ENCODE data around the gene INHA. TPM values are rescaled to one million over a fixed set of nuclear protein-coding genes. Genes with fewer than 3 reads are reported as not detected.

INHA gene
- total RNA-seq, 1 experiment from 2014 or later, result 0.31 TPM

DNA sequence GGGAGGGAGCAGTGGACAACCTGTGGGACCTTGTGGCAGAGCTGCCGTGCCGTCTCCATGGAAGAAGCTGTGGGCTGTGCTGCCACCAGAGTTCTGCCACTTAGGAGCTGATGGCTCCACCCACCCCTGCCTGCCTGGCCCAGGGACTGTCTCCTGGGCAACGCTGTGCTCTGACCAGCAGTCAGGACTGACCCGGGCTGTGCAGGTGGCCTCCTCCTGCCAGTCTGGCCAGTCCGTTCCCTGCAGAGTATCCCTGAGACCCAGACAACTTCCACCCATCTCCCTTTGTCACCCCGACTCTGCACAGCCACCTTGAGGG is 45.1 kb upstream of the INHA start:
- no peak overlapping the region for H3K23ac ChIP-seq (ENCODE audit: insufficient read length, low read depth, low read length)
- H3K79me1 ChIP-seq (ENCODE audit: insufficient read depth, low read depth, low read length, poor library complexity, severe bottlenecking), result no peaks in the 10 kb centered on the region
- Mint-ChIP-seq H3K4me1 (peaks cover 42 to 52% of the 10 kb centered on the region in 2 experiments), H3K27me3 (ENCODE audit: low read depth) (peaks cover 67% of the 10 kb centered on the region), H3K27ac (no peak overlapping the region), H3K9me3 (no peaks in the 10 kb centered on the region; a peak in 1 of 5 replicates), H3K4me3 (no peak overlapping the region), H3K36me3 (ENCODE audit: insufficient read depth in 1 of 3, low read depth in 3 of 3) (no peaks in the 10 kb centered on the region)
- H3K4me1 ChIP-seq (ENCODE audit: insufficient read depth, low read length), result peaks cover 3% of the 10 kb centered on the region; the same call in 1 of the 2 replicates
- H3T11ph ChIP-seq (ENCODE audit: low read length), result no peak overlapping the region
- H3K56ac ChIP-seq (ENCODE audit: insufficient read length, low read depth, low read length), result no peak overlapping the region
- no peak overlapping the region for H2AK5ac ChIP-seq (ENCODE audit: insufficient read length, low read length)
- DNase-seq, result no peak
- H3K27ac ChIP-seq (ENCODE audit: insufficient read length, low read depth, low read length), result no peak overlapping the region
- no peak overlapping the region for H4K8ac ChIP-seq (replicated peaks; ENCODE audit: insufficient read length, low read depth, low read length)
- no peak overlapping the region for H2BK120ac ChIP-seq (ENCODE audit: low read depth, low read length, poor library complexity, severe bottlenecking)
- H3K27me3 ChIP-seq (ENCODE audit: insufficient read depth, low read length), result no peaks in the 10 kb centered on the region; the same call in 1 of the 2 replicates
- no CpG with 5 or more reads among the region's 6 CpGs for WGBS (ENCODE audit: extremely low coverage, insufficient read length, low lambda C conversion rate)
- no peak overlapping the region for H3K14ac ChIP-seq (ENCODE audit: insufficient read depth, low read length)
- H2BK15ac ChIP-seq (ENCODE audit: low read depth, low read length), result no peak overlapping the region
- H2BK20ac ChIP-seq (ENCODE audit: low read depth, low read length, poor library complexity, severe bottlenecking), result no peak overlapping the region
- no peaks in the 10 kb centered on the region for H4K20me1 ChIP-seq (ENCODE audit: control insufficient read depth, insufficient read depth, insufficient read length)
- H3K4me2 ChIP-seq (ENCODE audit: insufficient read depth, insufficient read length, low read length), result no peak overlapping the region
- peaks cover 7% of the 10 kb centered on the region for H3K23me2 ChIP-seq (ENCODE audit: insufficient read length, low read depth, low read length, poor library complexity, severe bottlenecking)
- no peak overlapping the region for H2AFZ ChIP-seq (ENCODE audit: low read length)
- no peak overlapping the region for H4K91ac ChIP-seq (ENCODE audit: insufficient read length, low read depth, low read length)
- no peak overlapping the region for H3K9ac ChIP-seq (ENCODE audit: extremely low read depth, insufficient read length, low read length)
- H2BK12ac ChIP-seq (ENCODE audit: insufficient read length, low read depth, low read length), result no peak overlapping the region
- no peak overlapping the region for H3K4ac ChIP-seq (ENCODE audit: low read depth, low read length)
- TF ChIP-seq, protein P1, sequence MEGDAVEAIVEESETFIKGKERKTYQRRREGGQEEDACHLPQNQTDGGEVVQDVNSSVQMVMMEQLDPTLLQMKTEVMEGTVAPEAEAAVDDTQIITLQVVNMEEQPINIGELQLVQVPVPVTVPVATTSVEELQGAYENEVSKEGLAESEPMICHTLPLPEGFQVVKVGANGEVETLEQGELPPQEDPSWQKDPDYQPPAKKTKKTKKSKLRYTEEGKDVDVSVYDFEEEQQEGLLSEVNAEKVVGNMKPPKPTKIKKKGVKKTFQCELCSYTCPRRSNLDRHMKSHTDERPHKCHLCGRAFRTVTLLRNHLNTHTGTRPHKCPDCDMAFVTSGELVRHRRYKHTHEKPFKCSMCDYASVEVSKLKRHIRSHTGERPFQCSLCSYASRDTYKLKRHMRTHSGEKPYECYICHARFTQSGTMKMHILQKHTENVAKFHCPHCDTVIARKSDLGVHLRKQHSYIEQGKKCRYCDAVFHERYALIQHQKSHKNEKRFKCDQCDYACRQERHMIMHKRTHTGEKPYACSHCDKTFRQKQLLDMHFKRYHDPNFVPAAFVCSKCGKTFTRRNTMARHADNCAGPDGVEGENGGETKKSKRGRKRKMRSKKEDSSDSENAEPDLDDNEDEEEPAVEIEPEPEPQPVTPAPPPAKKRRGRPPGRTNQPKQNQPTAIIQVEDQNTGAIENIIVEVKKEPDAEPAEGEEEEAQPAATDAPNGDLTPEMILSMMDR (conservative IDR thresholded peaks at IDR 0.05), result no peak
- no peaks in the 10 kb centered on the region for H3K9me3 ChIP-seq (ENCODE audit: control insufficient read depth, low read depth, low read length)
- H3K79me2 ChIP-seq (ENCODE audit: insufficient read depth, low read length), result no peaks in the 10 kb centered on the region
- H2BK5ac ChIP-seq (ENCODE audit: insufficient read length, low read length), result no peak overlapping the region
- H4K5ac ChIP-seq (ENCODE audit: insufficient read length, low read depth, low read length), result no peak overlapping the region
- no peak overlapping the region for H3K18ac ChIP-seq (ENCODE audit: insufficient read length, low read depth, low read length)
